ENCODE measurements around the gene TRRAP.

The TRRAP gene

GRCh38 chr7:99008921-99009530, 130.7 kb downstream of the TRRAP start:
- DNase-seq = no peak

GRCh38 chr7:99010281-99010680, 131.9 kb downstream of the TRRAP start:
- no peak for DNase-seq

GRCh38 chr7:99011341-99011705, 133.0 kb downstream of the TRRAP start:
- DNase-seq = no peak

DNA sequence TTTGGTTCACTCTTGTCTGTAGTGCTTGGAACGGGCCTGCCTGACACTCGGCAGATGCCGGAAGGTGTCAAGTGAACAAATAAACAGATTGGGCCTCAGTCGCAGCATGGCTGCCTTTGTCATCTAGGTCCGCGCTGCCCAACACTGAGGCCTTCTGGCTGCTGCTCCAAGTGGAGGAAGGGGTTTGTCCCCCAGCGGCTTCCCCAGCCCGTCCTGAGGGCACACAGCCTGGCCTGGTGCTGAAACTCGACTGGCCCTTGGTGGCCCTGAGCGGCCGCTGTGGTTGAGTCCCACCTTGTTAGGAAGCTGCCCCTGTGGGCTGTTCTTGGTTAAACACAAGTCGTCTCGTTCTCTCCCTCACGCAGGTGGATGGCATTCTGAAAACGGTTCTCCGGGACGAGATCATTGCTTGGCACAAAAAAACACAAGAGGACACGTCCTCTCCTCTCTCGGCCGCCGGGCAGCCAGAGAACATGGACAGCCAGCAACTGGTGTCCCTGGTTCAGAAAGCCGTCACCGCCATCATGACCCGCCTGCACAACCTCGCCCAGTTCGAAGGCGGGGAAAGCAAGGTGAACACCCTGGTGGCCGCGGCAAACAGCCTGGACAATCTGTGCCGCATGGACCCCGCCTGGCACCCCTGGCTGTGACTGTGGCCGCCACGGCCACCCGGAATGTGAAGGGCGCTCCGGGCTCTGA, 133.5 kb downstream of the TRRAP start:
- no peak for DNase-seq

DNA sequence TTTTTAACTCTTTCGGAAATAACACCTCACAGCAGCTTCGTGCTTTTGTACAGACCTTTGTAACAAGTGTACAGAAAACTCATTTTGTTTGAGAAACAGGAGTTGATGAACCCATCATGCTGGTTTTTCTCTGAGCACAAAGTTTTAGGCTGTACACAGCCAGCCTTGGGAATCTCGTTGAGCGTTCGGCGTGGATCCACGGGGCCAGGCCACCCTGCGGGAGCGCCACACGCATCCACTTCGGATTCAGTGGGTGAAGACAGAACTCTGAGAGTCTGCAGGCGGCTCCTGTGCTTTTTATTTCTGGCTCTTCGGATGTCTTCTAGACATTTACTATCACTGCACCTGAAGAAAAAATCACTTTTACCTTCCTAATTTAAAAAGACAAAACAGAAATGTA, 134.4 kb downstream of the TRRAP start:
- DNase-seq = no peak

- no peak for DNase-seq
These were observed 135.2 kb downstream of the TRRAP start for GRCh38 chr7:99013266-99014112.

DNA sequence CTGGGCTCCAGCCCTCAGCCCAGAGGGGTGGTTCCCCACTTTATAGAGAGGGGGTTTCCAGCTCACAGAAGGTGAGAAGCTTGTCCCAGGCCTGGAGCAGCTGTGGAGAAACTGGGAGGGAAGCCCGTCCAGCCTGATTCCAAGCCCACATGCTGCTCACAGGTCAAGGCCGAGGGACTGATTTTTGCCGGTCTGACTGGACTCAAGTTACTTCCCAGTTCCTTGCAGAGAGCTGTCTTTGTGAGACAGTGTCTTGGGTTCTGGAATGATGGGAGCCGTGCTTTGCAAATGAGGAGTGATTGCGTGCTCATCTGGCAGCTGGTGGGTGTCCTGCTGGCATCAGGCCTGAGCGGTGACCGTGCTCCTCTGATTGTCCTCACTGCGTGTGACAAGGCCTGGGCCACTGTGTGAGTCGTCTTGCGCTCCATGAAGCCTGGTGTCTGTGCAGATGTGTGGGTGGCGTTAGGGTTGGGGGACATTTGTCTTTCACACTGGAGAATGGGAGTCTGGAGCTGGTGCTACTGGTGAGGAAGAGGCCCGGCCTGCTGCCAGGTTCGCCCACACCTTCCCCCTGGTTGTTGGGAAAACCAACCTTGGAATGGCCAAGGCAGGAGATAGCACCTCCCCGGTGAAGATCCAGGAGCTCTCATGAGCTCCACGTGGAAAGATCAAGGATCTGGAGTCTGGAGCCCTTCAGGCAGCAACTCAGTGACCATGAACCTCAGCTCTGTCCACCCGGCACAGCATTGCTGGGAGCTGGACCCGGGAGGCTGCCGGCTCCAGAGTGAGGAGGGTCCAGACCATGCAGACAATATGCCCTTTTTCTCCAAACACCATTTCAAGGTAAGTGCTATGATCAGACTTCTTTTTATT, 136.0 kb downstream of the TRRAP start:
- DNase-seq = no peak

- no peak for DNase-seq
These were observed 137.9 kb downstream of the TRRAP start for GRCh38 chr7:99016196-99016595.

GRCh38 chr7:99019523-99020412, 141.4 kb downstream of the TRRAP start:
- no peak for DNase-seq

- no peak for DNase-seq
These were observed 142.0 kb downstream of the TRRAP start for GRCh38 chr7:99020413-99020715.

- no peak for DNase-seq
These were observed 143.7 kb downstream of the TRRAP start for GRCh38 chr7:99021941-99022560.

DNA sequence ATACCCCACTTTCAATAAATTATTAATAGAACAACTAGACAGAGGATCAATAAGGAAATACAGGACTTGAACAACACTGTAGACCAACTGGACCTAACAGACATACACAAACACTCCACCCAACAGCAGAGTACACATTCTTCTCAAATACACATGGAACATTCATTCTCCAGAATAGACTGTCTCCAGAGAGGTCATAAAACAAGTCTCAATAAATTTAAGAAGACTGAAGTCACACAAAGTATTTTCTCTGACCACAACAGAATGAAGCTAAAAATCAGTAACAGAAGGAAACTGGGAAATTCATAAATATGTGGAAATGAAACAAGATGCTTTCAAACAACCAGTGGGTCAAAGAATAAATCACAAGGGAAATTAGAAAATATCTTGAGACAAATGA, 145.7 kb downstream of the TRRAP start:
- DNase-seq = no peak

DNA sequence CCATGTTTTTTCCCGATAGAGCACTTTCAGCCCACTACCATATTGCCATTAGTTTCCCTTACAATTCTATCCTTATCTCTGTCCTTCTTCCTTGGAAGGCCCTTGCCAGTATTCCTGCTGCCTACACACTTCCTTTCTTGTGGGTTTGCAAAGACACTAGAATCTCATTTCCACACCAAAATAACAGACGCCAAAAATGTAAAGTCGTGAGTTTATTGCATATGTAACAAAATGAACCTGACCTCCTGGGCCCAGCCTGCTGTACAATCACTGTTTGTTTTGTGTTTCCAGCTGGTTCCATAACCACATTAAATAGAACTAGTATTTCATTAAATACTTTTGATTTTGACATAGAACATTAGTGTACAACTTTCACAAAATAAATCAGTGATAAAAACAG, 148.9 kb downstream of the TRRAP start:
- no peak for DNase-seq

- no peak for DNase-seq
These were observed 149.5 kb downstream of the TRRAP start for GRCh38 chr7:99027841-99028240.

DNA sequence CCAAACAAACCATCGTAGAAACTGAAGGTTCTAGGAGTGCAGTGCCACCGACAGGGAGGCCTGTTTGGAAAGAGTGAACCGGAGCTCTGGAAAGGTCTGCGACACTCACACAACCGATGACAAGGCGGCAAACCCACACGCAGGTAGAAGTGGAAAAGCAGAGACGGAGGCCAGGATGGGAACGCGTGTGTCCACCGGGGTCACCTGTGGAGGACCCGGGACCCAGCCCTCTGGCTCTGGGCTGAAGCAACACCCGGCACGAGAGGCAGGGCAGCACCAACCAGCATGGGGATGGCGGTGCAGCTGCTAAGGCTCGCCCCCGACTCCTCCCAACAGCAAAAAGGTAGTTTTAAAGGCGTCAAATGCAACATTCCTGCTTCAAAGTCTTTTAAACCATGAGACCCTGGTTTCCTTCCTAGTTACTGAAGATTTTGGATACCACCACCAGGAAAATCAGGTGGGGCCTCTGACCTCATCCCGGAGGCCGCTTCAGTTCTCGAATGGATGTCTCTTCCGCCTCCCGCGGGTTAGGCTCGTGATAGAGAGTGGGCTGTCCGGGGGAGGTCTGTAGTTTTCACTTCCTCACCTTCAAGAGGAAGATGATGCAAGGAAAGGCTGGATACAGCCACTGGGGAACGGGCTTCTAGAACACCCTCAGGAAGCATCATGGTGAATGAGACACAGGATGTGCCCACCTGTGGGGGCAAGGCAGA, 150.1 kb downstream of the TRRAP start:
- DNase-seq = no peak

- no peak for DNase-seq
These were observed 151.4 kb downstream of the TRRAP start for GRCh38 chr7:99029466-99030435.

DNA sequence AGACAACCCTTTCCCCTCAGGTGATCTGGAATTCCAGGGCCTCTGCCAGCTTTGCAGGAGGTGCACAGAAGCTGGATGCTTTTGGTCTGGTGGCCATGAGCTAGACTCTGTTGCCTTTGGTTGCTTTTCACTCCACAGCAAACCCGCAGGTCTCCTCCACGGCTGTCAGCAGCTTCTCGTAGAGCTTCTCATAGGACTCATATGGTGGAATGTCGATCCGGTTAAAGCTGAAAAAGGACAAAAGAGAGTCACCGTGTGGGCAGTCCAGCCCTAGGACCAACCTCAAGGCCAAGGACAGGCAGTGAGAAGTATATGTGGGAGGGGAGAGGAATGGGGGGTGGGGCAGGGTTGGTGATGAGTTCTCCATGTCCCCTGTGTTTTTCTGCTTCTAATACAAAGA, 152.1 kb downstream of the TRRAP start:
- DNase-seq = no peak

- no peak for DNase-seq
These were observed 152.6 kb downstream of the TRRAP start for GRCh38 chr7:99030951-99031350.

- DNase-seq = no peak
These were observed 153.2 kb downstream of the TRRAP start for GRCh38 chr7:99031496-99031895.

- no peak for DNase-seq
These were observed 154.6 kb downstream of the TRRAP start for GRCh38 chr7:99032928-99033327.

All from activated T-cell treated with anti-CD3 and anti-CD28 coated beads for 4 hours (primary cell).